ENCODE results near the gene DYDC2. TPM values are rescaled to one million over a fixed set of nuclear protein-coding genes. Genes with fewer than 3 reads are reported as not detected.
A peak's percentile ranks its signal among the peaks of the same experiment; 100 is the strongest.

The DYDC2 gene
- total RNA-seq: not detected

GRCh38 chr10:80356563-80356988 is at the start of gene DYDC2, which contains the start of gene DYDC1:
TSS of gene DYDC2 (plus strand) at chr10:80356781. CDS start at chr10:80362444, 5,663 bp downstream.
TSS of gene DYDC1 (minus strand) at chr10:80356755. CDS start at chr10:80352601, 4,154 bp downstream.
- H3K4me1 Mint-ChIP-seq: no peaks in the 10 kb centered on the region
- H3K27ac Mint-ChIP-seq: no peak within 1 kb of the TSS
- H3K36me3 Mint-ChIP-seq (ENCODE audit: low read depth): no peaks in the 10 kb centered on the region
- ATAC-seq (replicated peaks): peak; percentile 91
- peak within 1 kb of the TSS; percentile 69 for H3K4me3 Mint-ChIP-seq
- H3K9me3 Mint-ChIP-seq: no peaks in the 10 kb centered on the region
- peaks cover 34% of the 10 kb centered on the region for H3K27me3 Mint-ChIP-seq

- H3K9me3 Mint-ChIP-seq: no peaks in the 10 kb centered on the region
- no peak for ATAC-seq (replicated peaks)
Observed at GRCh38 chr10:80313523-80313922, 43.1 kb upstream of the DYDC2 start.

GRCh38 chr10:80315391-80315790 is 41.2 kb upstream of the DYDC2 start:
- Mint-ChIP-seq H3K27ac (no peak overlapping the region), H3K27me3 (peaks cover 5% of the 10 kb centered on the region), H3K4me3 (no peak overlapping the region), H3K36me3 (ENCODE audit: low read depth) (no peaks in the 10 kb centered on the region), H3K9me3 (no peaks in the 10 kb centered on the region), H3K4me1 (no peaks in the 10 kb centered on the region)
- ATAC-seq (replicated peaks): no peak

More at GRCh38 chr10:80313523-80313922, 43.1 kb upstream of the DYDC2 start:
- H3K4me1 Mint-ChIP-seq: no peaks in the 10 kb centered on the region
- H3K27me3 Mint-ChIP-seq: no peaks in the 10 kb centered on the region
- no peak overlapping the region for H3K4me3 Mint-ChIP-seq
- no peak overlapping the region for H3K27ac Mint-ChIP-seq
- no peaks in the 10 kb centered on the region for H3K36me3 Mint-ChIP-seq (ENCODE audit: low read depth)

GRCh38 chr10:80318742-80319141 is 37.8 kb upstream of the DYDC2 start:
- Mint-ChIP-seq H3K36me3 (ENCODE audit: low read depth) (no peaks in the 10 kb centered on the region), H3K4me3 (no peak overlapping the region), H3K27me3 (peaks cover 5% of the 10 kb centered on the region), H3K4me1 (no peaks in the 10 kb centered on the region), H3K27ac (no peak overlapping the region), H3K9me3 (no peaks in the 10 kb centered on the region)
- ATAC-seq (replicated peaks): no peak

- H3K4me3 Mint-ChIP-seq: no peak overlapping the region
Observed at GRCh38 chr10:80319318-80319717, 37.3 kb upstream of the DYDC2 start.

GRCh38 chr10:80319725-80320290 is 36.8 kb upstream of the DYDC2 start:
- Mint-ChIP-seq H3K36me3 (ENCODE audit: low read depth) (no peaks in the 10 kb centered on the region), H3K4me3 (no peak overlapping the region), H3K27ac (no peak overlapping the region), H3K27me3 (peaks cover 5% of the 10 kb centered on the region), H3K9me3 (no peaks in the 10 kb centered on the region), H3K4me1 (no peaks in the 10 kb centered on the region)
- no peak for ATAC-seq (replicated peaks)

More at GRCh38 chr10:80319318-80319717, 37.3 kb upstream of the DYDC2 start:
- peaks cover 5% of the 10 kb centered on the region for H3K27me3 Mint-ChIP-seq
- H3K9me3 Mint-ChIP-seq: no peaks in the 10 kb centered on the region
- H3K4me1 Mint-ChIP-seq: no peaks in the 10 kb centered on the region
- no peaks in the 10 kb centered on the region for H3K36me3 Mint-ChIP-seq (ENCODE audit: low read depth)
- no peak for ATAC-seq (replicated peaks)
- H3K27ac Mint-ChIP-seq: no peak overlapping the region

GRCh38 chr10:80320377-80320776 is 36.2 kb upstream of the DYDC2 start:
- no peaks in the 10 kb centered on the region for H3K9me3 Mint-ChIP-seq
- H3K4me3 Mint-ChIP-seq: no peak overlapping the region
- H3K27ac Mint-ChIP-seq: no peak overlapping the region
- no peaks in the 10 kb centered on the region for H3K4me1 Mint-ChIP-seq
- no peak for ATAC-seq (replicated peaks)
- H3K27me3 Mint-ChIP-seq: peaks cover 5% of the 10 kb centered on the region
- no peaks in the 10 kb centered on the region for H3K36me3 Mint-ChIP-seq (ENCODE audit: low read depth)

- Mint-ChIP-seq H3K27ac (no peak overlapping the region), H3K27me3 (peaks cover 5% of the 10 kb centered on the region)
Observed at GRCh38 chr10:80321183-80321582, 35.4 kb upstream of the DYDC2 start.

GRCh38 chr10:80322158-80322557 is 34.4 kb upstream of the DYDC2 start:
- Mint-ChIP-seq H3K36me3 (ENCODE audit: low read depth) (no peaks in the 10 kb centered on the region), H3K9me3 (no peaks in the 10 kb centered on the region), H3K27me3 (peaks cover 5% of the 10 kb centered on the region), H3K27ac (no peak overlapping the region), H3K4me3 (no peak overlapping the region), H3K4me1 (no peaks in the 10 kb centered on the region)
- ATAC-seq (replicated peaks): no peak

More at GRCh38 chr10:80321183-80321582, 35.4 kb upstream of the DYDC2 start:
- Mint-ChIP-seq H3K36me3 (ENCODE audit: low read depth) (no peaks in the 10 kb centered on the region), H3K4me3 (no peak overlapping the region), H3K9me3 (no peaks in the 10 kb centered on the region), H3K4me1 (no peaks in the 10 kb centered on the region)
- no peak for ATAC-seq (replicated peaks)

- Mint-ChIP-seq H3K36me3 (ENCODE audit: low read depth) (no peaks in the 10 kb centered on the region), H3K27ac (no peak overlapping the region), H3K27me3 (peaks cover 5% of the 10 kb centered on the region), H3K4me1 (no peaks in the 10 kb centered on the region), H3K4me3 (no peak overlapping the region), H3K9me3 (no peaks in the 10 kb centered on the region)
- no peak for ATAC-seq (replicated peaks)
Observed at GRCh38 chr10:80322711-80323110, 33.9 kb upstream of the DYDC2 start.

- H3K36me3 Mint-ChIP-seq (ENCODE audit: low read depth): no peaks in the 10 kb centered on the region
- peaks cover 5% of the 10 kb centered on the region for H3K27me3 Mint-ChIP-seq
- H3K4me3 Mint-ChIP-seq: no peak overlapping the region
- no peak for ATAC-seq (replicated peaks)
- H3K27ac Mint-ChIP-seq: no peak overlapping the region
- no peaks in the 10 kb centered on the region for H3K4me1 Mint-ChIP-seq
- no peaks in the 10 kb centered on the region for H3K9me3 Mint-ChIP-seq
Observed at GRCh38 chr10:80323311-80323710, 33.3 kb upstream of the DYDC2 start.

GRCh38 chr10:80324086-80324485 is 32.5 kb upstream of the DYDC2 start:
- no peak overlapping the region for H3K27ac Mint-ChIP-seq
- H3K9me3 Mint-ChIP-seq: no peaks in the 10 kb centered on the region
- no peak overlapping the region for H3K4me3 Mint-ChIP-seq
- H3K27me3 Mint-ChIP-seq: peaks cover 5% of the 10 kb centered on the region
- H3K36me3 Mint-ChIP-seq (ENCODE audit: low read depth): no peaks in the 10 kb centered on the region
- ATAC-seq (replicated peaks): no peak
- no peaks in the 10 kb centered on the region for H3K4me1 Mint-ChIP-seq

GRCh38 chr10:80324891-80325364 is 31.7 kb upstream of the DYDC2 start:
- H3K36me3 Mint-ChIP-seq (ENCODE audit: low read depth): no peaks in the 10 kb centered on the region
- H3K9me3 Mint-ChIP-seq: no peaks in the 10 kb centered on the region
- H3K27ac Mint-ChIP-seq: no peak overlapping the region
- H3K4me1 Mint-ChIP-seq: no peaks in the 10 kb centered on the region
- ATAC-seq (replicated peaks): no peak
- H3K27me3 Mint-ChIP-seq: peaks cover 5% of the 10 kb centered on the region
- H3K4me3 Mint-ChIP-seq: no peak overlapping the region

GRCh38 chr10:80333983-80334382 is 22.6 kb upstream of the DYDC2 start:
- no peaks in the 10 kb centered on the region for H3K36me3 Mint-ChIP-seq (ENCODE audit: low read depth)
- H3K9me3 Mint-ChIP-seq: no peaks in the 10 kb centered on the region
- no peaks in the 10 kb centered on the region for H3K4me1 Mint-ChIP-seq
- no peak overlapping the region for H3K27ac Mint-ChIP-seq
- no peak overlapping the region for H3K4me3 Mint-ChIP-seq
- H3K27me3 Mint-ChIP-seq: peaks cover 9% of the 10 kb centered on the region
- no peak for ATAC-seq (replicated peaks)

- Mint-ChIP-seq H3K36me3 (ENCODE audit: low read depth) (no peaks in the 10 kb centered on the region), H3K27me3 (peaks cover 13% of the 10 kb centered on the region), H3K27ac (no peak overlapping the region), H3K4me3 (no peak overlapping the region), H3K4me1 (peaks cover 4% of the 10 kb centered on the region), H3K9me3 (no peaks in the 10 kb centered on the region)
- ATAC-seq (replicated peaks): no peak
Observed at GRCh38 chr10:80344276-80344675, 12.3 kb upstream of the DYDC2 start.

Data from activated T-helper 17 cell treated with anti-CD3 and anti-CD28 coated beads, Interleukin-2, amount 50 U/mL, for 72 hours (primary cell).